Body of pancreas (tissue), 4 donors: ENCODE measurements around the gene PUM2.
"Not testable (repeated sequence)": the region's sequence is repeated elsewhere in the genome, so short reads cannot be mapped to it uniquely, and the experiment has no call there.

ENCODE experiments used
- CTCF ChIP-seq, 7 experiments: fragments of 450-650 bp in 4 of 7; fragments of 200-600 bp in 3 of 7; sonication (generic) in 3 of 7; IDR thresholded peaks; one replicate each; pipeline ENCODE4 v1.5.1; 2016 to 2019; ENCODE audit warnings: antibody characterized with exemption in 7 of 7
- POLR2A ChIP-seq, 3 donors: fragments of 450-650 bp; IDR thresholded peaks; one replicate each; pipeline ENCODE4 v1.6.1; 2016; ENCODE audit warnings: antibody characterized with exemption in 3 of 3, mild to moderate bottlenecking in 2 of 3

DNA sequence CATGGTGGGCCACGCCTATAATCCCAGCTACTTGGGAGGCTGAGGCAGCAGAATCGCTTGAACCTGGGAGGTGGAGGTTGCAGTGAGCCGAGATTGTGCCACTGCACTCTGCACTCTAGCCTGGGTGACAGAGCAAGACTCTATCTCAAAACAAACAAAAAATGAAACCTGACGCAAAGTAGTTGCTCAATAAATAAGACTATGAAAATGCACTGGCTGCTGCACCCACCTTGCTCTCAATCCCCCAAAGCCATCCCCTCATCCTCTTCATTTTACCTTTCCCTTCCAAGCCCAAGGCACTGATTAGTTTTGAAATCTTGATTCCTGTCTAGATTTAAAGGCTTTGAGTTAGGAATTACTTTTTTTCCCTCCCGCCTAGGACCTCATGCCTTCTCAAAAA lies 107.0 kb downstream of the PUM2 start:
- TF ChIP-seq CTCF, POLR2A (IDR thresholded peaks at IDR 0.05): not testable (repeated sequence)
